ENCODE results near the gene SPATA3.
"Not testable (repeated sequence)": the region's sequence is repeated elsewhere in the genome, so short reads cannot be mapped to it uniquely, and the experiment has no call there.

The SPATA3 gene

GRCh38 chr2:230967113-230967512 lies 28.8 kb upstream of the SPATA3 start:
- no peak overlapping the region for H3K27ac ChIP-seq
- H3K4me3 ChIP-seq = no peak overlapping the region

GRCh38 chr2:230968314-230968713 lies 27.6 kb upstream of the SPATA3 start:
- not testable (repeated sequence) for H3K4me3 ChIP-seq, H3K27ac ChIP-seq

DNA sequence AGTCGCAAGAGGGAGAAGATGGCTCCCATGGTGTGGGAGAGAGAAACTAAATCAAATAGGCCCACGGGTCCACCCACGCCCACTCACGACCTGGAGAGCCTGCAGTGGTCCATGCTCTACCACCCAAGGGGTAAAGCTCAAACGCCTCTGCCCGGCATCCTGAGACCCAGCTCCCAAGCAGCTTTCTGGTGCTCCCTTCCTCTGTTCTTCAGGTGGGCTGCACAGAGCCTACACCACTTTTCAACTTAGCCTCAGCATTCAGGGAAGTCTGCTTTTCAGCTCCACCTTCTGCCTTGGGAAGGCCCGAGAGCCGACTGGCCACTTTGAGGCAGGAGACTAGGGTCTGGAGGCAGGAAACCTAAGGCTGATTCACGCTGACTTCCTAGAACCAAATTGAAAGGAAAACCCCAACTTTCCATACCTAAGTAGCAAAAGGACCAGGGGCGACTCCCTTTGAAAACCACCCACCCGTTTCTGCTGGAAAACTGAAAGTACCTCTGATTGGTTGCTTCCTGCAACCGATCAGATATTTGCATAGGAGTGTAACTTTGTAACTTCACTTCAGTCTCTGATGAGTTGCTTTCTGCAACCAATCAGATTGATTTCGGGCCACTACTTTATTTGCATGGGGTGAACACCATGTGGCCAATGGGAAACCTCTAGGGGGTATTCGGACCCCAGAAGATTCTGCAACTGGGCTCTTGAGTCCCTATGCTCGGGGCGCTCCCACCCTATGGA lies 26.8 kb upstream of the SPATA3 start:
- Histone ChIP-seq H3K4me3 (peak overlapping the region in 2 of 7 experiments; percentile 3 to 15), H3K27ac (peak overlapping the region in 1 of 21 experiments; percentile 31)

DNA sequence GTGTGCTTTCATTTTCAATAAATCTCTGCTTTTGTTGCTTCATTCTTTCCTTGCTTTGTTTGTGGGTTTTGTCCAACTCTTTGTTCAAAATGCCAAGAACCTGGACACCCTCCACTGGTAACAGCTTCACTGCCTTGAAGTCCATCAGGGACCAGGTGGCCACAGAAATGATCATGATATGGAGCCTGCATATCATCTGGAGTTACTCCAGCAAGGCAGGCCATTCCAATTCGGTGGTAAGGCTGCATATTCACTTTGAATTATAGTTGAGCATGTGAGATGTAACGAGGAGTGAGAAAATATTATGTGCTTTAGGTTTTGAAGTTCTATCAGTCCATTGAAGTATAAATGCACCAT lies 26.3 kb upstream of the SPATA3 start:
- Histone ChIP-seq H3K4me3 (peak overlapping the region in 2 of 7 experiments; percentile 3 to 15), H3K27ac (no peak overlapping the region)

GRCh38 chr2:230972046-230972445 lies 23.9 kb upstream of the SPATA3 start:
- Histone ChIP-seq H3K27ac (no peak overlapping the region), H3K4me3 (no peak overlapping the region)

- Histone ChIP-seq H3K4me3 (no peak overlapping the region), H3K27ac (peak overlapping the region in 4 of 21 experiments; percentile 14 to 59 (median 38))
Measured at GRCh38 chr2:230974096-230974913, 21.6 kb upstream of the SPATA3 start.

- no peak overlapping the region for H3K27ac ChIP-seq
- no peak overlapping the region for H3K4me3 ChIP-seq
Measured at GRCh38 chr2:230975927-230976326, 20.0 kb upstream of the SPATA3 start.

DNA sequence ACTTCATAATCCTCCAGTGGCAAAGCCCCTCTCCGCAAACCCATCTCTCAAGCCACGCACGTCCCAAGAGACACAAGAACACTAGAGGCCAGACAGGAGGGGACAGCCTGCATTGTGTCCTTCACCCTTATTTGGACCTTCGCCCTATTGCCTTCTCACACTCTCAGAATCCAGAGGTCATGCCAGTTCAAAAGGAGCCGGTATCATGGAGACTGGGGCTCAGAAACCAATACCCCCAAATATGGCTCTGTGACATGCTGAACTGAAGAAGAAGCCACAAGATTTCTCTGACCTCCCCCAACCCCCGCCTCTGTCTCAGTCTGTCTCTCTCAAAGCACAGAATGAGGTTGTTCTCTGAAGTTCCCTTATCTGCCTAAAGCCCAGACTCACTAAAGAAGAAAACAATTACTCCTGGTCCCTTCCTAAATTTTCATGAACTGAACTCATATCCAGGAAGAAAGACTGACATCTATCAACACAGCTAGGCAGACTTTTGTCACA lies 19.2 kb upstream of the SPATA3 start:
- Histone ChIP-seq H3K27ac (no peak overlapping the region), H3K4me3 (no peak overlapping the region)

DNA sequence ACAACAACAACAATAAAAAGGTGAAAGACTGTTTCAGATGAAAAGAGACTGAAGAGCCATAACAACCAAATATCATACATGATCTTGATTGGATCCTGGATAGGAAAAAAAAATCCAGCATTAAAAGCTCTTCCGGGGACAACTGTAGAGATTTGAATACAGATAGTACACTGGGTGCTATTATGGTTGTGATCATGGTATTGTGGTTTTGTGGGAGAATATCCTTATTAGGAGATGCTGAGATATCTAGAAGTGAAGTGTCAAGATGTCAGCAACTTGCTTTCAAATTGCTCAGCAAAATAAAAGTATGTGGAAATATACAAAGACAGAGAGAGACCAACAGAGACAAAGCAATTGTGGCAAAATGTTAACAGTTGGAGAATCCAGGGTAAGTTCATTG lies 15.5 kb upstream of the SPATA3 start:
- no peak overlapping the region for H3K4me3 ChIP-seq
- H3K27ac ChIP-seq = no peak overlapping the region

DNA sequence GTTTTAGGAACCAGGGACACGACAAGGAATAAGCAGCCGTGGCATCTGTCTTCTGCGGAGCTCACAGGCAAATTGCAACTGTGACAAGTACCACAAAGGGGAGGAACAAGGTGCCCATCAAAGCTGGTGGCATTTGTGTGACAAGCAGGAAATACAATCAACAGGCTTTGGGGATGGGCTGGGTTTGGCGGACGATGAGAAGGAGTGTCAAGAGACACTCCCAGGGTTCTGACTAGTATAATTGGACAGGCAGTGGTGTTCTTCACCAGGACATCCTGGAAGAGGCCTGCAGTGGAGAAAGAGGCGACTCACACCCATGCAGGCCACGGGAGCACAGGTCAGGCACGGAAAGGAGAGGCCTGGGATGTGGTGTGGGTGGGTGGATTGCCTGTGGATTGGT lies 14.2 kb upstream of the SPATA3 start:
- no peak overlapping the region for H3K4me3 ChIP-seq
- H3K27ac ChIP-seq = no peak overlapping the region

GRCh38 chr2:230982126-230982525 lies 13.8 kb upstream of the SPATA3 start:
- Histone ChIP-seq H3K4me3 (no peak overlapping the region), H3K27ac (no peak overlapping the region)

- Histone ChIP-seq H3K27ac (no peak overlapping the region), H3K4me3 (no peak overlapping the region)
Measured at GRCh38 chr2:230982528-230982927, 13.4 kb upstream of the SPATA3 start.

- H3K27ac ChIP-seq = no peak overlapping the region
- H3K4me3 ChIP-seq = no peak overlapping the region
Measured at GRCh38 chr2:230983566-230983965, 12.4 kb upstream of the SPATA3 start.

DNA sequence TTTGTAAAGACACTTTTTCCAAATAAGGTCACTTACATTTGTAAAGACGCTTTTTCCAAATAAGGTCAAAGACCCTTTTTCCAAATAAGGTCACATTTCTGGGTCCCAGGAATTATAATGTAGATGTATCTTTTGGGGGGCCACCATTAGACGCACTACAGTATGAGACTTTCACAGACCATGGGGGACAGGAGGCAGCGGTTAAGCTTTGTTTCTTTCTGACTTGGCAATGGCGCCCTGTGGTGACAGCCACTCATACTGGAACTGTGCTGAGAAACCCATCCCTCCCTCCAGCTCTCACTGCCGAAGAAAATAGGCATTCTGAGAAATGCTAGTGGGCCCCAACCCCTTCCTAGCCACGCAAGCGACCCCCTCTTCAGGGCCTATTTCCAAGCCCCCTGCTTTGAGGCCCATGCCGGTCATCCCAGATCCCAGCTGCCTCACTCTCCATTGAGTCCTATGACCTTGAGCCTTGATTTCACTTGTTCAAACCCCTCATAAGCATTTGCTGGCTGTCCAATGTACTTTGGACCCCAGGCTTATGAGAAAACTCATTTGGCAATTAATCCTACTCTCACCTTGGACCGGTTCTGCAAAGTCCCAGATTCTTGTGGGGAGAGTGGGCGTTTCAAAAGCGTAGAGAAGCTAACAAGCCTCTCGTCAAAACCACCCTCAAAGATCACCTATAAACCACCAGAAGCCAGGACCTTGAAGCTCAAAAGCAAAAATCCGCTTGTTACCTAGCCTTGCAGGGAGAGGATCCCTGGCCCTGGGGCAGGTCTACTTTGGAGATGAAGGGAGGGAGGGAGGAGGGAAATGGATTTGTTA lies 11.3 kb upstream of the SPATA3 start:
- Histone ChIP-seq H3K4me3 (no peak overlapping the region), H3K27ac (peak overlapping the region in 2 of 21 experiments; percentile 36 to 51)

- H3K27ac ChIP-seq = peak overlapping the region in 2 of 21 experiments; percentile 9 to 51
Measured at GRCh38 chr2:230985519-230986231, 10.2 kb upstream of the SPATA3 start.

DNA sequence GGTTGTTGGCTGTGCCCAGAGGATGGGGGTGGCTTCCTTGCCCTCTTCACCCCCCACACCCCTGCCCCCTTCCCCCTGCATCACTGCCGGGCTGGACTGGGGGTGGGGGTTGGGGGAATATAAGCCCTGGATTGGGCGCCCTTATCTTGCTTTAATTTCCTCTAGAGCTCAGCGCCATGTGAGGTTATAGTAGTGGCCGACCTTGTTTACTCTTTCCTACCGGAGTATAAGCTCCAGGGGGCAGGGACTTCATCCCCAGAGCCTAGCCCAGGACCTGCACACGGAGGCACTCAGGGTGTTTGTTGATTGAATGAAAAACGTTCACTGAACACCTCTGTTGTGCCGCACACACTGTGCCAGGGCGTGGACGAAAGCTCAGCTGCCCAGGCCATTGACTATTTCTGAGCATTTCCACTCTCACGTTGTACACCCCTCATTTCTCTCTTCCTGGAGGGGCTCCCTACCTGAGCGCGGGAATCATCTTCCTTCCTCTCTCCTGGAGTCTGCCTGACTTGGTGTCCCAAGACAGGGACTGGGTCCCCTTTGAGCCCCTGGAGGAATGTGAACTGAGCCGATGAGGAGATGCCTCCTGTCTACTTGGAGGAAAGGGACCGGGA lies 9.3 kb upstream of the SPATA3 start:
- Histone ChIP-seq H3K4me3 (peak overlapping the region in 5 of 7 experiments; percentile 11 to 26 (median 17)), H3K27ac (no peak overlapping the region)

More at GRCh38 chr2:230985519-230986231, 10.2 kb upstream of the SPATA3 start:
- no peak overlapping the region for H3K4me3 ChIP-seq

DNA sequence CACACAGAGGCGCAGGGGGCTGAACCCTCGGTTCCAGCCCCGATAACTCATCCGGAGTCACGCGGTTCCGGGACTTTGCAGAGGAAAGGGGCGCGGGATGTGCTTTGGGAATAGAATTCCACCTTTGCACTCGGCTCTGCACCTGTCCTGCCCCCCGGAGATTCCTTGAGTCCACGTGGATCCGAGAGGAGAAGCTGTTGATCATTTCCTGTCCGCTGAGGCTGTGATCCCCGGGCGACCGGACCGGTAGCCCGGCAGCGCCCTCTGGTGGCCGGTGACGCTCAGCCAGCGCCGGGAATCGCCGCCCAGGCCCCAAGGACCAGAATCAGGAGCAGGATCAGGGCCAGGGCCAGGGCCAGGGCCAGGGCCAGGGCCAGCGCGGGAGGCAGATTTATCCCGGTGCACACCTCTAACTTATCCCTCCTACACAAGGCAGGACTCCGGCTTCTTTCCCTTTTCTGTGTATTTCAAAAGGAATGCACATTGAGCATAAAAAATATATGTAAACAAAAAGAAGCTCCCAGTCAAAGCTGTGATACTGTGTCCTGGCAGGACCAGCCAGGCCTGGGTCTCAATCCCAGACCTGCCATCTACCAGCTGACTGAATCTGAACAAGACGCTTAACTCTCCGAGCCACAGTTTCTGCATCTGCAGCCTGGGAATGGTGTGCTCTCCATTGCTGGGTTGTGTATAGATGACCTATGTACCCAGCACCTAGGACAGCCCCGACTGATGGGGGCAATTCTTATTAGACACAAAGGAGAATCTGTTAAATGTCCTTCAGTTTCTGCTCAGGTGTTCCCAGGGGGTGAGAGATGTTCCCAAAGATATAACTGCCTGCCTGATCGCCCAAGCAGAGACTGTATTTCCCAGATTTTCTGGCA lies 8.5 kb upstream of the SPATA3 start:
- no peak overlapping the region for H3K27ac ChIP-seq

DNA sequence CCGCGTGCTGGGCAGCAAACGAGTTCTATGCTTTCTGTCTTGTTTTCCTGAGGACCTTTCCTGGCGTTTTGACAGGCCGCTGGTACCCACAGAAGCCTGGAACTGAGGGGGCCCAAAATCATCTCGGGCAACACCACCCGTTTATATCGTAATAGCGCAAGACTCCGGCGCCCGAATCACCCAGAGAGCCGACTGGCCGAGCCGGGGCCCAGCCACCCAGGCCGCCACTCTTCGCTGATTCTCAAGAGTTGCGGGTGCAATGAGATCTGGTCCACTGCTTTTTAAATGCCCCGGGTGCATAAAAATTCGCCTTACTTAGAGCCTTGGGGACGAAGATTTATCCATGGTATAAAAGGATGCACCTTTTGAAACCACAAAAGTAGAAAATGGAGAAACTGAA lies 6.2 kb upstream of the SPATA3 start:
- H3K4me3 ChIP-seq = no peak overlapping the region
- H3K27ac ChIP-seq = no peak overlapping the region

More for the DNA sequence above, 8.5 kb upstream of the SPATA3 start:
- H3K4me3 ChIP-seq = peak overlapping the region in 5 of 7 experiments; percentile 11 to 26 (median 17)
